Loucy (cell line): ENCODE measurements around the gene RAI1.

Experiments used
- H2AFZ ChIP-seq: fragments of 200-600 bp; sonication (generic); 2 replicates; pipeline ENCODE4 v1.6.0; 2016; ENCODE audit warnings: antibody characterized with exemption, mild to moderate bottlenecking, low read length, moderate library complexity
- H3F3A ChIP-seq: fragments of 200-600 bp; 2 replicates; pipeline ENCODE4 v1.6.0; 2016; ENCODE audit warnings: antibody characterized with exemption, low read depth, mild to moderate bottlenecking
- H3K27me3 ChIP-seq: fragments of 200-600 bp; sonication (generic); 2 replicates; pipeline ENCODE4 v1.6.1; 2014; ENCODE audit warnings: low read length, mild to moderate bottlenecking; ENCODE audit not compliant: insufficient read depth, poor library complexity, severe bottlenecking
- H3K36me3 ChIP-seq: fragments of 200-600 bp; sonication (generic); 2 replicates; pipeline ENCODE4 v1.6.1; 2016; ENCODE audit warnings: low read length; ENCODE audit not compliant: insufficient read depth
- H3K4me1 ChIP-seq: fragments of 200-600 bp; sonication (generic); 2 replicates; pipeline ENCODE4 v1.5.1; 2014; ENCODE audit warnings: low read length, mild to moderate bottlenecking; ENCODE audit not compliant: insufficient read depth, poor library complexity, severe bottlenecking
- H3K4me2 ChIP-seq: fragments of 200-600 bp; sonication (generic); 2 replicates; pipeline ENCODE4 v1.6.0; 2014; ENCODE audit warnings: antibody characterized with exemption, low read length, low read depth, mild to moderate bottlenecking; ENCODE audit not compliant: poor library complexity, severe bottlenecking
- H3K4me3 ChIP-seq: fragments of 200-600 bp; sonication (generic); 2 replicates; pipeline ENCODE4 v1.5.1; 2014; ENCODE audit warnings: low read length, mild to moderate bottlenecking, mixed read lengths; ENCODE audit not compliant: poor library complexity, severe bottlenecking
- H3K79me2 ChIP-seq: fragments of 200-600 bp; sonication (generic); 2 replicates; pipeline ENCODE4 v1.6.1; 2014; ENCODE audit warnings: low read length; ENCODE audit not compliant: insufficient read depth
- H3K9ac ChIP-seq: fragments of 200-600 bp; sonication (generic); 2 replicates; pipeline ENCODE4 v1.6.0; 2014; ENCODE audit warnings: mild to moderate bottlenecking, low read depth, low read length, moderate library complexity; ENCODE audit not compliant: poor library complexity, severe bottlenecking
- H3K9me2 ChIP-seq: fragments of 200-600 bp; sonication (generic); replicated peaks from 2 replicates; pipeline ENCODE4 v1.6.1; 2016; ENCODE audit warnings: low read depth, low read length, mixed read lengths
- H3K9me3 ChIP-seq: fragments of 200-600 bp; sonication (generic); 2 replicates; pipeline ENCODE4 v1.6.1; 2014; ENCODE audit warnings: mild to moderate bottlenecking, antibody characterized with exemption, low read length, low read depth; ENCODE audit not compliant: insufficient read depth
- H4K20me1 ChIP-seq: fragments of 200-600 bp; sonication (generic); 2 replicates; pipeline ENCODE4 v1.6.0; 2014; ENCODE audit warnings: antibody characterized with exemption, low read length, mild to moderate bottlenecking; ENCODE audit not compliant: insufficient read depth, poor library complexity, severe bottlenecking
- EZH2phosphoT487 ChIP-seq: fragments of 200-600 bp; IDR thresholded peaks from 2 replicates; pipeline ENCODE4 v1.6.1; 2018; ENCODE audit warnings: antibody characterized with exemption, mild to moderate bottlenecking, moderate library complexity, borderline replicate concordance
- TF ChIP-seq, protein P1 (sequence below): fragments of 200-600 bp; sonication (generic); conservative IDR thresholded peaks from 2 replicates; pipeline ENCODE4 v1.5.1; 2014; ENCODE audit warnings: mild to moderate bottlenecking, antibody characterized with exemption, low read length

RAI1 gene

DNA sequence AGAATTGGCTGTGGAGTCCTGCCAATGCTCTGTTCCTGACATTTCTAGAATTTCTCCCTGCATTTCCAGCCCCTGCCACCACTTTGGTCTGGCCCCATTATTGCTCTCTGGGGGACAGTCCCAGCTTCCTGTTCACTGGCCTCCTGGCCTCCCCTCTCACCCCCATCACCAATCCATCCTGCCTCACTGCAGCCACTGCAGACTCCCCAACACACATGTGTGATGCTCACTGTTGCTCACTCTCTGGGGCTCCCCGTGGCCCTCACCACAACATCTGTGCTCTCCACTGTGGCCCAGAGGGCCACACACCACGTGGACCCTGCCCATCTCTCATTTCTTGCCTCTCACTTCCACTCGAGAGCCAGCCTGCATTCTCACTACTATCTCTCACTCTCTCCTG lies 91.0 kb downstream of the RAI1 start:
- H3K36me3 ChIP-seq, result peaks cover 4% of the 10 kb centered on the region; the same call in 1 of the 2 replicates
- no peaks in the 10 kb centered on the region for H3K9me3 ChIP-seq
- peaks cover 49% of the 10 kb centered on the region for H3K4me1 ChIP-seq
- H4K20me1 ChIP-seq, result peaks cover 54% of the 10 kb centered on the region
- H3K4me3 ChIP-seq, result no peak overlapping the region
- TF ChIP-seq, protein P1, sequence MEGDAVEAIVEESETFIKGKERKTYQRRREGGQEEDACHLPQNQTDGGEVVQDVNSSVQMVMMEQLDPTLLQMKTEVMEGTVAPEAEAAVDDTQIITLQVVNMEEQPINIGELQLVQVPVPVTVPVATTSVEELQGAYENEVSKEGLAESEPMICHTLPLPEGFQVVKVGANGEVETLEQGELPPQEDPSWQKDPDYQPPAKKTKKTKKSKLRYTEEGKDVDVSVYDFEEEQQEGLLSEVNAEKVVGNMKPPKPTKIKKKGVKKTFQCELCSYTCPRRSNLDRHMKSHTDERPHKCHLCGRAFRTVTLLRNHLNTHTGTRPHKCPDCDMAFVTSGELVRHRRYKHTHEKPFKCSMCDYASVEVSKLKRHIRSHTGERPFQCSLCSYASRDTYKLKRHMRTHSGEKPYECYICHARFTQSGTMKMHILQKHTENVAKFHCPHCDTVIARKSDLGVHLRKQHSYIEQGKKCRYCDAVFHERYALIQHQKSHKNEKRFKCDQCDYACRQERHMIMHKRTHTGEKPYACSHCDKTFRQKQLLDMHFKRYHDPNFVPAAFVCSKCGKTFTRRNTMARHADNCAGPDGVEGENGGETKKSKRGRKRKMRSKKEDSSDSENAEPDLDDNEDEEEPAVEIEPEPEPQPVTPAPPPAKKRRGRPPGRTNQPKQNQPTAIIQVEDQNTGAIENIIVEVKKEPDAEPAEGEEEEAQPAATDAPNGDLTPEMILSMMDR, result no peak
- no peak for TF ChIP-seq EZH2phosphoT487
- H3K9me2 ChIP-seq, result no peaks in the 10 kb centered on the region
- peaks cover 96% of the 10 kb centered on the region for H3K79me2 ChIP-seq
- no peak overlapping the region for H2AFZ ChIP-seq
- peak overlapping the region; percentile 7 for H3K4me2 ChIP-seq
- H3F3A ChIP-seq, result no peaks in the 10 kb centered on the region
- H3K9ac ChIP-seq, result no peak overlapping the region
- no peaks in the 10 kb centered on the region for H3K27me3 ChIP-seq

GRCh38 chr17:17774009-17774881 lies 93.0 kb downstream of the RAI1 start:
- Histone ChIP-seq H3K9me2 (no peaks in the 10 kb centered on the region), H3K4me2 (no peak overlapping the region), H3F3A (no peaks in the 10 kb centered on the region), H3K27me3 (no peaks in the 10 kb centered on the region), H3K79me2 (peaks cover 96% of the 10 kb centered on the region), H4K20me1 (peaks cover 61% of the 10 kb centered on the region), H2AFZ (no peak overlapping the region), H3K9ac (no peak overlapping the region), H3K36me3 (peaks cover 4% of the 10 kb centered on the region; the same call in 1 of the 2 replicates), H3K9me3 (no peaks in the 10 kb centered on the region), H3K4me3 (no peak overlapping the region), H3K4me1 (peaks cover 30% of the 10 kb centered on the region)
- TF ChIP-seq, protein P1, result peak; percentile 52
- no peak for TF ChIP-seq EZH2phosphoT487

DNA sequence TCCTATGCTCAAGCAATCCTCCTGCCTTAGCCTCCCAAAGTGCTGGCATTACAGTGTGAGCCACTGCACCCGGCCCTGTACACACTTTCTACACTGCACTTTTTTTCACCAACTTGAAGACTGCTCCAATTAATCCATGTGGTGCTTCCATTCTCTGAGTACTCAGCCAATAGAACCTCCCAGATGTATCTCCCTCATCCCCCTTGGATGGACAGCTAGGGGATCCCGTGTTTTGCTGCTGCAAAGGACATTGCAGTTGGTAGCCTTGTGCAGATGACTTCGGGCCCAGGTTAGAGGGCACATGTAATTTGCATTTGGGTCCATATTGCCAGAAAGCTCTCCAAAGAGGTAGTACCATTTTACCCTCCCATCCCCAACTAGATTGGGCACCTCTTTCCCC lies 95.6 kb downstream of the RAI1 start:
- H3K9me3 ChIP-seq, result no peaks in the 10 kb centered on the region
- peaks cover 60% of the 10 kb centered on the region for H4K20me1 ChIP-seq
- no peak overlapping the region for H3K9ac ChIP-seq

More for the DNA sequence above, 95.6 kb downstream of the RAI1 start:
- H2AFZ ChIP-seq, result no peak overlapping the region
- H3F3A ChIP-seq, result no peaks in the 10 kb centered on the region
- peaks cover 92% of the 10 kb centered on the region for H3K79me2 ChIP-seq
- peaks cover 4% of the 10 kb centered on the region; the same call in 1 of the 2 replicates for H3K36me3 ChIP-seq
- no peak overlapping the region for H3K4me2 ChIP-seq
- TF ChIP-seq EZH2phosphoT487, result no peak
- TF ChIP-seq, protein P1, result no peak
- peaks cover 18% of the 10 kb centered on the region for H3K4me1 ChIP-seq
- no peaks in the 10 kb centered on the region for H3K9me2 ChIP-seq
- H3K27me3 ChIP-seq, result no peaks in the 10 kb centered on the region
- no peak overlapping the region for H3K4me3 ChIP-seq
